ENCODE data around the gene SOX5. TPM values are rescaled to one million over a fixed set of nuclear protein-coding genes. Genes with fewer than 3 reads are reported as not detected.

Gene SOX5
- total RNA-seq, 1 experiment from 2014 or later, result 0.52 TPM

GRCh38 chr12:23533699-23534098, 415.8 kb downstream of the SOX5 start:
- Histone ChIP-seq H3K4me2 (ENCODE audit: low read length) (no peak overlapping the region), H3K9ac (ENCODE audit: low read length) (no peak overlapping the region), H3K9me2 (ENCODE audit: insufficient read depth) (no peaks in the 10 kb centered on the region), H3K36me3 (ENCODE audit: control insufficient read depth in 1 of 2, insufficient read depth in 2 of 2, low read length in 2 of 2) (no peaks in the 10 kb centered on the region), H3K4me1 (ENCODE audit: control insufficient read depth in 1 of 2, insufficient read depth in 2 of 2, low read length in 2 of 2) (no peaks in the 10 kb centered on the region), H3K27ac (ENCODE audit: low read depth, low read length) (no peak overlapping the region), H3K9me3 (ENCODE audit: control insufficient read depth in 1 of 2, insufficient read depth in 1 of 2, low read depth in 1 of 2, low read length in 2 of 2) (peaks cover 0 to 24% of the 10 kb centered on the region in 2 experiments; a peak in 2 of 4 replicates), H3K79me2 (ENCODE audit: insufficient read depth, low read length) (no peaks in the 10 kb centered on the region), H3K4me3 (replicated peaks in 1 of 2; ENCODE audit: low read depth in 1 of 2, low read length in 2 of 2) (no peak overlapping the region), H4K20me1 (ENCODE audit: insufficient read depth) (no peaks in the 10 kb centered on the region), H3K27me3 (ENCODE audit: insufficient read depth, low read length) (no peaks in the 10 kb centered on the region), H2AFZ (ENCODE audit: low read depth, low read length, poor library complexity, severe bottlenecking) (no peak overlapping the region)
- intact Hi-C loops (cut with micrococcal nuclease), result no loop called here
- POLR2A ChIA-PET, result no interaction called here
- TF ChIP-seq MAX (IDR thresholded peaks at IDR 0.05) (no peak), ZBTB33 (IDR thresholded peaks at IDR 0.05; ENCODE audit: extremely low read depth, insufficient replicate concordance, low read length) (no peak), ZFX (IDR thresholded peaks at IDR 0.05) (no peak), SIN3A (IDR thresholded peaks at IDR 0.05; ENCODE audit: low read depth) (no peak), TCF7L2 (IDR thresholded peaks at IDR 0.05; ENCODE audit: borderline replicate concordance, extremely low read depth, insufficient read depth, insufficient read length) (no peak), POLR2AphosphoS5 (IDR thresholded peaks at IDR 0.05; ENCODE audit: low read depth, low read length) (no peak), POLR2A (IDR thresholded peaks at IDR 0.05; ENCODE audit: borderline replicate concordance, extremely low read depth, insufficient read depth, insufficient read length) (no peak), RAD21 (IDR thresholded peaks at IDR 0.05; ENCODE audit: low read depth) (no peak), FOSL1 (IDR thresholded peaks at IDR 0.05; ENCODE audit: low read depth) (no peak), EZH2phosphoT487 (IDR thresholded peaks at IDR 0.05; ENCODE audit: borderline replicate concordance) (no peak)
- no TSS peak for BruUV-seq (replicated peaks)
- CTCF ChIA-PET, result no interaction called here
- RAD21 ChIA-PET (ENCODE audit: low non-redundant PET in 1 of 2, low total read pairs in 2 of 2, uncharacterized antibody in 2 of 2, unreplicated experiment in 2 of 2), result no interaction called here
- ATAC-seq (no peak), DNase-seq (ENCODE audit: low read depth, low spot score) (no peak)
